OCI-LY3 (cell line): ENCODE results near the gene SLCO4A1.

Source experiments
- EZH2phosphoT487 ChIP-seq: fragments of 200-600 bp; shearing (Covaris generic); IDR thresholded peaks from 2 replicates; pipeline ENCODE4 v1.6.1; 2018; ENCODE audit warnings: antibody characterized with exemption, mixed run types, low read depth
- TF ChIP-seq, protein P1 (sequence below): fragments of 200-600, 300-600 bp; sonication (generic); IDR thresholded peaks from 2 replicates; pipeline ENCODE4 v1.5.1; 2014; ENCODE audit warnings: antibody characterized with exemption, low read length, low read depth

DNA sequence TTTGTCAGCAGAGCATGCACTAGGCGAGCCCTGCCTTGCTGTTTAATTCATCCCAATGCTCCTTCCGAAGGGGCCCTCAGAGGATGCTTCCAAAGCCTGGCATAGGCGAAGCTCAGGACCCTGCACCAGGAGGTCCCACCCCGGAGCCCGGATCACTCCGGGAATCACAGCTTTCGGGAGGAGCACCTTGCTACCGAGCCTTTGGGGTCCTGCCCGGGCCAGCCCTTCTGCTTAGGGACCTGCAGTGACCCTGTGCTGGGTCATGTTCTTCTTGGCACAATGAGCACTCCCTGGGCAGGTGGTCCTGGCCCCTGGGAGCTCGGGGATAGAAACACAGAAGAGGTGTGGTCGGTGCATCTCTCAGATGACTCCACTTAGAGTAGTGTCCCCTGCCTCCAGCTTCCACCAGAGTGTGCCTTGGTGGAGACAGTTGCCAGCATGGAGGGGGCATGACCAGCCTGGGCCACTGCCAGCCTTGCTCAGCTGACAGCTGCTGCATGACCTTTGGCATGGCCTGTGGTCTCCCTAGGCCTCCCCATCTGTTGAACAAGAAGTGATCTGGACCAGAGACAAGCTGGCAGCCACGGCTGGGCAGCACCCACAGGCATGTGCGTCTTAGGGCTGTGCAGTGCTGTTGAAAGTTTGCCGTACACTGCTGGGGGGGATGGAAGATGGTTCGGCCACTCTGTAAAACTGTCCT lies 44.7 kb upstream of the SLCO4A1 start:
- TF ChIP-seq, protein P1, sequence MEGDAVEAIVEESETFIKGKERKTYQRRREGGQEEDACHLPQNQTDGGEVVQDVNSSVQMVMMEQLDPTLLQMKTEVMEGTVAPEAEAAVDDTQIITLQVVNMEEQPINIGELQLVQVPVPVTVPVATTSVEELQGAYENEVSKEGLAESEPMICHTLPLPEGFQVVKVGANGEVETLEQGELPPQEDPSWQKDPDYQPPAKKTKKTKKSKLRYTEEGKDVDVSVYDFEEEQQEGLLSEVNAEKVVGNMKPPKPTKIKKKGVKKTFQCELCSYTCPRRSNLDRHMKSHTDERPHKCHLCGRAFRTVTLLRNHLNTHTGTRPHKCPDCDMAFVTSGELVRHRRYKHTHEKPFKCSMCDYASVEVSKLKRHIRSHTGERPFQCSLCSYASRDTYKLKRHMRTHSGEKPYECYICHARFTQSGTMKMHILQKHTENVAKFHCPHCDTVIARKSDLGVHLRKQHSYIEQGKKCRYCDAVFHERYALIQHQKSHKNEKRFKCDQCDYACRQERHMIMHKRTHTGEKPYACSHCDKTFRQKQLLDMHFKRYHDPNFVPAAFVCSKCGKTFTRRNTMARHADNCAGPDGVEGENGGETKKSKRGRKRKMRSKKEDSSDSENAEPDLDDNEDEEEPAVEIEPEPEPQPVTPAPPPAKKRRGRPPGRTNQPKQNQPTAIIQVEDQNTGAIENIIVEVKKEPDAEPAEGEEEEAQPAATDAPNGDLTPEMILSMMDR: no peak
- no peak for TF ChIP-seq EZH2phosphoT487
